Liver (tissue), 9 donors: ENCODE measurements around the gene RBFOX1. TPM values are rescaled to one million over a fixed set of nuclear protein-coding genes. Genes with fewer than 3 reads are reported as not detected.

Experiments used
- DNase-seq: peaks from one replicate; pipeline ENCODE4 v3.0.0-alpha.2; 2017; ENCODE audit warnings: low spot score
- H3K27ac ChIP-seq, 2 donors: one replicate each; pipeline ENCODE4 v1.7.0; 2013; ENCODE audit warnings: inconsistent platforms in 2 of 2, low read length in 2 of 2, control low read depth in 1 of 2, low read depth in 1 of 2, mild to moderate bottlenecking in 1 of 2
- H3K27me3 ChIP-seq, 4 donors: one replicate each; pipeline versions ENCODE4 v1.6.1 to v1.7.0; 2013; ENCODE audit warnings: low read length in 3 of 4, inconsistent platforms in 1 of 4, mild to moderate bottlenecking in 1 of 4, moderate library complexity in 1 of 4; ENCODE audit not compliant: control insufficient read depth in 4 of 4, insufficient read depth in 4 of 4
- H3K36me3 ChIP-seq, 4 donors: one replicate each; pipeline versions ENCODE4 v1.6.1 to v1.7.0; 2013; ENCODE audit warnings: low read length in 3 of 4, mild to moderate bottlenecking in 3 of 4, low read depth in 1 of 4, moderate library complexity in 1 of 4; ENCODE audit not compliant: control insufficient read depth in 4 of 4, insufficient read depth in 3 of 4
- H3K4me1 ChIP-seq, 4 donors: one replicate each; pipeline versions ENCODE4 v1.6.1 to v1.7.0; 2013; ENCODE audit warnings: low read length in 3 of 4, mild to moderate bottlenecking in 3 of 4, moderate library complexity in 1 of 4; ENCODE audit not compliant: control insufficient read depth in 4 of 4, insufficient read depth in 4 of 4
- H3K4me3 ChIP-seq, 3 donors: one replicate each; pipeline versions ENCODE4 v1.6.1 to v1.7.0; 2013; ENCODE audit warnings: low read length in 3 of 3, control low read depth in 1 of 3, low read depth in 1 of 3, mild to moderate bottlenecking in 1 of 3
- H3K9ac ChIP-seq, 2 donors: one replicate each; pipeline ENCODE4 v1.7.0; 2013; ENCODE audit warnings: low read length in 2 of 2, mild to moderate bottlenecking in 2 of 2, moderate library complexity in 2 of 2, control low read depth in 1 of 2, low read depth in 1 of 2
- H3K9me3 ChIP-seq, 4 donors: one replicate each; pipeline versions ENCODE4 v1.6.1 to v1.7.0; 2013; ENCODE audit warnings: low read length in 3 of 4; ENCODE audit not compliant: control insufficient read depth in 4 of 4
- EGR1 ChIP-seq, 2 donors: IDR thresholded peaks; 2 replicates each; pipeline ENCODE4 v1.6.1; 2016 to 2018; ENCODE audit warnings: antibody characterized with exemption in 2 of 2, low read depth in 2 of 2
- FOXA1 ChIP-seq: IDR thresholded peaks from 2 replicates; pipeline ENCODE4 v1.6.1; 2016; ENCODE audit warnings: antibody characterized with exemption
- FOXA2 ChIP-seq: IDR thresholded peaks from 2 replicates; pipeline ENCODE4 v1.6.1; 2016; ENCODE audit warnings: antibody characterized with exemption
- GABPA ChIP-seq, 2 donors: IDR thresholded peaks in 1 of 2; conservative IDR thresholded peaks in 1 of 2; 2 replicates each; pipeline ENCODE4 v1.6.1; 2016; ENCODE audit warnings: antibody characterized with exemption in 2 of 2, mild to moderate bottlenecking in 1 of 2, moderate library complexity in 1 of 2
- HNF4G ChIP-seq: IDR thresholded peaks from 2 replicates; pipeline ENCODE4 v1.6.1; 2016; ENCODE audit warnings: antibody characterized with exemption
- JUND ChIP-seq, 2 donors: IDR thresholded peaks; 2 replicates each; pipeline ENCODE4 v1.6.1; 2016; ENCODE audit warnings: antibody characterized with exemption in 2 of 2
- NR2F2 ChIP-seq: IDR thresholded peaks from 2 replicates; pipeline ENCODE4 v1.6.1; 2016; ENCODE audit warnings: antibody characterized with exemption
- RAD21 ChIP-seq, 2 donors: IDR thresholded peaks; 2 replicates each; pipeline ENCODE4 v1.6.1; 2016; ENCODE audit warnings: antibody characterized with exemption in 2 of 2, mild to moderate bottlenecking in 2 of 2
- RXRA ChIP-seq, 2 donors: IDR thresholded peaks; 2 replicates each; pipeline ENCODE4 v1.6.1; 2017 to 2018; ENCODE audit warnings: antibody characterized with exemption in 2 of 2, mild to moderate bottlenecking in 1 of 2
- SP1 ChIP-seq: IDR thresholded peaks from 2 replicates; pipeline ENCODE4 v1.6.1; 2018; ENCODE audit warnings: antibody characterized with exemption, mild to moderate bottlenecking
- TAF1 ChIP-seq: conservative IDR thresholded peaks from 2 replicates; pipeline ENCODE4 v1.6.1; 2016; ENCODE audit warnings: antibody characterized with exemption, mild to moderate bottlenecking
- YY1 ChIP-seq: IDR thresholded peaks from 2 replicates; pipeline ENCODE4 v1.6.1; 2016; ENCODE audit warnings: antibody characterized with exemption, mild to moderate bottlenecking
- WGBS: extraction: QIAGEN DNeasy Blood & Tissue Kit; methylation state at CpG from one replicate; pipeline ENCODE4 v1.1.7; 2013; 5-methylcytosine and 5-hydroxymethylcytosine counted together
- polyA plus RNA-seq, 2 donors: library from polyadenylated mRNA; stranded (reverse) in 1 of 2; unstranded in 1 of 2; fragments of 200-250 nt in 1 of 2; fragments of >200 nt in 1 of 2; fragmentation: Nextera tagmentation in 1 of 2; extraction: Ambion mirVana in 1 of 2; gene quantifications; one replicate each; pipeline versions ENCODE4 v1.2.1 to v1.2.3, GENCODE V29; 2013 to 2015
- total RNA-seq, 2 donors: library from RNA; depleted of rRNA; stranded (reverse); fragments of >200 nt; gene quantifications; one replicate each; pipeline ENCODE4 v1.2.3, GENCODE V29; 2014
- TF ChIP-seq, protein P1 (sequence below): fragments of 150-350 bp; IDR thresholded peaks from 2 replicates; pipeline ENCODE4 v1.5.1; 2017; ENCODE audit warnings: improper control_type of control experiment, low read depth, low read length; ENCODE audit not compliant: missing input control
- TF ChIP-seq, protein P2 (sequence below): IDR thresholded peaks from 2 replicates; pipeline ENCODE4 v1.6.1; 2016; ENCODE audit warnings: antibody characterized with exemption
- TF ChIP-seq, protein P3 (sequence below): IDR thresholded peaks from 2 replicates; pipeline ENCODE4 v1.6.1; 2016; ENCODE audit warnings: antibody characterized with exemption, mild to moderate bottlenecking
- TF ChIP-seq, protein P4 (sequence below): IDR thresholded peaks from 2 replicates; pipeline ENCODE4 v1.6.1; 2016; ENCODE audit warnings: antibody characterized with exemption
- TF ChIP-seq, protein P5 (sequence below): IDR thresholded peaks from 2 replicates; pipeline ENCODE4 v1.6.1; 2016; ENCODE audit warnings: antibody characterized with exemption
- donor health status: healthy.
- donor health status: healthy.
- donor health status: healthy.
- donor health status: healthy.
- donor health status: healthy.

RBFOX1 gene
- total and polyA plus RNA-seq, 4 donors = not detected

DNA sequence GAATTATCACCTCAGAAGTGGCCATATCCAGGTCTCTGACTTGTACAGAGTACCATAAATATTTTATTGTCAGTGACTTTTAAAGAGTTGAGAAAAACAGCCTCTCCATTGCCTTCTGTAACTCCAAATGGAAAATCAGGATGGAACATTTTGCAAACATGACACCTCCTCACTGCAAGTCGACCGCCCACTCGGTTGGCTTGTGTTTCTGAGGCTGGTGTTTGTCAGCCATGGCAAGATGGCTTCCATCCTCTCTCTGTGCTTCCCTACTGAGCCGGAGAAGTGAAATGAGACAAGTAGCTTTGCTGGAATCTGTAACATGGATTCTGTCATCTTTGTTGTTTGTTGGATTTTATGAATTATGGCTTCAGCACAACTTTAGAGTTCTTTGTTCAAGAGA lies 172.8 kb downstream of the RBFOX1 start:
- Histone ChIP-seq H3K27ac (no peak overlapping the region), H3K27me3 (no peaks in the 10 kb centered on the region), H3K4me3 (no peak overlapping the region), H3K9ac (no peak overlapping the region), H3K9me3 (no peaks in the 10 kb centered on the region), H3K4me1 (no peaks in the 10 kb centered on the region), H3K36me3 (no peaks in the 10 kb centered on the region)
- WGBS = 76% methylated on average over 4 of the region's 4 CpGs
- no peak for TF ChIP-seq SP1
- no peak for TF ChIP-seq RAD21 (IDR thresholded peaks at IDR 0.05)
- TF ChIP-seq GABPA (IDR thresholded peaks at IDR 0.05 in 1 of 2, conservative IDR thresholded peaks at IDR 0.05 in 1 of 2) = no peak
- no peak for TF ChIP-seq RXRA (IDR thresholded peaks at IDR 0.05)
- no peak for TF ChIP-seq HNF4G
- TF ChIP-seq, protein P1, sequence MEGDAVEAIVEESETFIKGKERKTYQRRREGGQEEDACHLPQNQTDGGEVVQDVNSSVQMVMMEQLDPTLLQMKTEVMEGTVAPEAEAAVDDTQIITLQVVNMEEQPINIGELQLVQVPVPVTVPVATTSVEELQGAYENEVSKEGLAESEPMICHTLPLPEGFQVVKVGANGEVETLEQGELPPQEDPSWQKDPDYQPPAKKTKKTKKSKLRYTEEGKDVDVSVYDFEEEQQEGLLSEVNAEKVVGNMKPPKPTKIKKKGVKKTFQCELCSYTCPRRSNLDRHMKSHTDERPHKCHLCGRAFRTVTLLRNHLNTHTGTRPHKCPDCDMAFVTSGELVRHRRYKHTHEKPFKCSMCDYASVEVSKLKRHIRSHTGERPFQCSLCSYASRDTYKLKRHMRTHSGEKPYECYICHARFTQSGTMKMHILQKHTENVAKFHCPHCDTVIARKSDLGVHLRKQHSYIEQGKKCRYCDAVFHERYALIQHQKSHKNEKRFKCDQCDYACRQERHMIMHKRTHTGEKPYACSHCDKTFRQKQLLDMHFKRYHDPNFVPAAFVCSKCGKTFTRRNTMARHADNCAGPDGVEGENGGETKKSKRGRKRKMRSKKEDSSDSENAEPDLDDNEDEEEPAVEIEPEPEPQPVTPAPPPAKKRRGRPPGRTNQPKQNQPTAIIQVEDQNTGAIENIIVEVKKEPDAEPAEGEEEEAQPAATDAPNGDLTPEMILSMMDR = no peak
- TF ChIP-seq FOXA1 = no peak
- TF ChIP-seq TAF1 = no peak
- no peak for TF ChIP-seq JUND (IDR thresholded peaks at IDR 0.05)
- TF ChIP-seq NR2F2 = no peak
- TF ChIP-seq, protein P2, sequence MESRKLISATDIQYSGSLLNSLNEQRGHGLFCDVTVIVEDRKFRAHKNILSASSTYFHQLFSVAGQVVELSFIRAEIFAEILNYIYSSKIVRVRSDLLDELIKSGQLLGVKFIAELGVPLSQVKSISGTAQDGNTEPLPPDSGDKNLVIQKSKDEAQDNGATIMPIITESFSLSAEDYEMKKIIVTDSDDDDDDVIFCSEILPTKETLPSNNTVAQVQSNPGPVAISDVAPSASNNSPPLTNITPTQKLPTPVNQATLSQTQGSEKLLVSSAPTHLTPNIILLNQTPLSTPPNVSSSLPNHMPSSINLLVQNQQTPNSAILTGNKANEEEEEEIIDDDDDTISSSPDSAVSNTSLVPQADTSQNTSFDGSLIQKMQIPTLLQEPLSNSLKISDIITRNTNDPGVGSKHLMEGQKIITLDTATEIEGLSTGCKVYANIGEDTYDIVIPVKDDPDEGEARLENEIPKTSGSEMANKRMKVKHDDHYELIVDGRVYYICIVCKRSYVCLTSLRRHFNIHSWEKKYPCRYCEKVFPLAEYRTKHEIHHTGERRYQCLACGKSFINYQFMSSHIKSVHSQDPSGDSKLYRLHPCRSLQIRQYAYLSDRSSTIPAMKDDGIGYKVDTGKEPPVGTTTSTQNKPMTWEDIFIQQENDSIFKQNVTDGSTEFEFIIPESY = no peak
- TF ChIP-seq, protein P3, sequence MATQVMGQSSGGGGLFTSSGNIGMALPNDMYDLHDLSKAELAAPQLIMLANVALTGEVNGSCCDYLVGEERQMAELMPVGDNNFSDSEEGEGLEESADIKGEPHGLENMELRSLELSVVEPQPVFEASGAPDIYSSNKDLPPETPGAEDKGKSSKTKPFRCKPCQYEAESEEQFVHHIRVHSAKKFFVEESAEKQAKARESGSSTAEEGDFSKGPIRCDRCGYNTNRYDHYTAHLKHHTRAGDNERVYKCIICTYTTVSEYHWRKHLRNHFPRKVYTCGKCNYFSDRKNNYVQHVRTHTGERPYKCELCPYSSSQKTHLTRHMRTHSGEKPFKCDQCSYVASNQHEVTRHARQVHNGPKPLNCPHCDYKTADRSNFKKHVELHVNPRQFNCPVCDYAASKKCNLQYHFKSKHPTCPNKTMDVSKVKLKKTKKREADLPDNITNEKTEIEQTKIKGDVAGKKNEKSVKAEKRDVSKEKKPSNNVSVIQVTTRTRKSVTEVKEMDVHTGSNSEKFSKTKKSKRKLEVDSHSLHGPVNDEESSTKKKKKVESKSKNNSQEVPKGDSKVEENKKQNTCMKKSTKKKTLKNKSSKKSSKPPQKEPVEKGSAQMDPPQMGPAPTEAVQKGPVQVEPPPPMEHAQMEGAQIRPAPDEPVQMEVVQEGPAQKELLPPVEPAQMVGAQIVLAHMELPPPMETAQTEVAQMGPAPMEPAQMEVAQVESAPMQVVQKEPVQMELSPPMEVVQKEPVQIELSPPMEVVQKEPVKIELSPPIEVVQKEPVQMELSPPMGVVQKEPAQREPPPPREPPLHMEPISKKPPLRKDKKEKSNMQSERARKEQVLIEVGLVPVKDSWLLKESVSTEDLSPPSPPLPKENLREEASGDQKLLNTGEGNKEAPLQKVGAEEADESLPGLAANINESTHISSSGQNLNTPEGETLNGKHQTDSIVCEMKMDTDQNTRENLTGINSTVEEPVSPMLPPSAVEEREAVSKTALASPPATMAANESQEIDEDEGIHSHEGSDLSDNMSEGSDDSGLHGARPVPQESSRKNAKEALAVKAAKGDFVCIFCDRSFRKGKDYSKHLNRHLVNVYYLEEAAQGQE = no peak
- TF ChIP-seq, protein P4, sequence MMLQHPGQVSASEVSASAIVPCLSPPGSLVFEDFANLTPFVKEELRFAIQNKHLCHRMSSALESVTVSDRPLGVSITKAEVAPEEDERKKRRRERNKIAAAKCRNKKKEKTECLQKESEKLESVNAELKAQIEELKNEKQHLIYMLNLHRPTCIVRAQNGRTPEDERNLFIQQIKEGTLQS = no peak
- TF ChIP-seq EGR1 (IDR thresholded peaks at IDR 0.05; ENCODE audit: low read depth in 2 of 2) = no peak
- DNase-seq = no peak

DNA sequence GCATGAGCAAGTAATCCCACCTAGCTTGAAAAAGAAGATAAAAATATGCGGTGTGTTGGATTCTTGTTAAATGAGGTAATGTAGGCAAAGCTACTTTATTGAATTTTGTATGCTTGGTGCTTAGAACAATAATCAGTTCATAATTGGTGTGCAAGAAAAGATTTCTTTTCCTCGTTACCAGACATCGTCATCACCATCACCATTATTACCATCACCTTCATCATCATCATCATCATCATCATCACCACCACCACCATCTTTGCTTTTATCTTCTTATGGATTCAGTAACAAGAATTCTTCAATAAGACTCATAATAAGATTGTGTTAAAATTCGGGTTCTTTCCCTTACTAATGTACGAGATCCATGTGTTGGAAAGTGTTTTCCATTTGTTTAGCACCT lies 173.7 kb downstream of the RBFOX1 start:
- no peaks in the 10 kb centered on the region for H3K4me1 ChIP-seq
- no peak overlapping the region for H3K27ac ChIP-seq
- H3K27me3 ChIP-seq = no peaks in the 10 kb centered on the region
- no peak overlapping the region for H3K9ac ChIP-seq
- H3K36me3 ChIP-seq = no peaks in the 10 kb centered on the region
- no peak for DNase-seq
- WGBS = 72% methylated on average over 5 of the region's 5 CpGs
- H3K9me3 ChIP-seq = no peaks in the 10 kb centered on the region
- no peak overlapping the region for H3K4me3 ChIP-seq
- TF ChIP-seq, protein P3 = no peak
- TF ChIP-seq, protein P5, sequence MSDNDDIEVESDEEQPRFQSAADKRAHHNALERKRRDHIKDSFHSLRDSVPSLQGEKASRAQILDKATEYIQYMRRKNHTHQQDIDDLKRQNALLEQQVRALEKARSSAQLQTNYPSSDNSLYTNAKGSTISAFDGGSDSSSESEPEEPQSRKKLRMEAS = no peak
- TF ChIP-seq GABPA (IDR thresholded peaks at IDR 0.05 in 1 of 2, conservative IDR thresholded peaks at IDR 0.05 in 1 of 2) (no peak), FOXA2 (no peak), RXRA (IDR thresholded peaks at IDR 0.05) (no peak), YY1 (no peak), TAF1 (no peak)
- TF ChIP-seq, protein P1 = no peak
